ENCODE results near the gene CAVIN1. TPM values are rescaled to one million over a fixed set of nuclear protein-coding genes. Genes with fewer than 3 reads are reported as not detected.

CAVIN1 gene
- total and polyA plus RNA-seq, 2 experiments from 2014 or later = 18.1 to 35.7 TPM

- no peak overlapping the region for H2AFZ ChIP-seq
- ATAC-seq = peak; percentile 86
- Mint-ChIP-seq H3K4me1 (peaks cover 40% of the 10 kb centered on the region), H3K27ac (0 out of 2 replicates have a peak overlapping the region, but pooled peaks have one; percentile 22), H3K36me3 (ENCODE audit: low read depth) (no peaks in the 10 kb centered on the region; the same call in 2 of the 3 replicates), H3K27me3 (ENCODE audit: insufficient read depth, low read depth, poor library complexity) (peaks cover 12% of the 10 kb centered on the region), H3K4me3 (peak overlapping the region; percentile 24; the same call in 2 of the 3 replicates), H3K9me3 (no peaks in the 10 kb centered on the region)
- TF ChIP-seq ETS1 (IDR thresholded peaks at IDR 0.05) (peak; percentile 99), EZH2 (IDR thresholded peaks at IDR 0.05; ENCODE audit: low read depth, unreplicated experiment) (no peak), CREB1 (CRISPR knock-in tag; IDR thresholded peaks at IDR 0.05; ENCODE audit: low read depth) (peak; percentile 43; the same call in 1 of the 2 replicates), ZNF331 (CRISPR knock-in tag; IDR thresholded peaks at IDR 0.05; ENCODE audit: low read depth) (no peak), ZNF462 (CRISPR knock-in tag; IDR thresholded peaks at IDR 0.05) (no peak)
- no peaks in the 10 kb centered on the region for H3K27me3 ChIP-seq (ENCODE audit: insufficient read depth)
- H3K9me2 ChIP-seq (ENCODE audit: insufficient read depth) = no peaks in the 10 kb centered on the region
- peak overlapping the region; percentile 30; the same call in 1 of the 2 replicates for H3K4me3 ChIP-seq
- H3F3A ChIP-seq (replicated peaks; ENCODE audit: low read depth) = peaks cover 14% of the 10 kb centered on the region; the same call in 1 of the 2 replicates
- peaks cover 8% of the 10 kb centered on the region; the same call in 1 of the 2 replicates for H3K79me2 ChIP-seq (replicated peaks; ENCODE audit: insufficient read depth)
- H3K4me1 ChIP-seq (ENCODE audit: insufficient read depth) = peaks cover 30% of the 10 kb centered on the region
- no peaks in the 10 kb centered on the region for H3K36me3 ChIP-seq (ENCODE audit: insufficient read depth)
- peak overlapping the region; percentile 45 for H3K4me2 ChIP-seq
- peak overlapping the region; percentile 42; the same call in 1 of the 2 replicates for H3K27ac ChIP-seq (ENCODE audit: low read depth)
- DNase-seq (ENCODE audit: low spot score) = peak; percentile 91
- peaks cover 14% of the 10 kb centered on the region; the same call in 1 of the 2 replicates for H4K20me1 ChIP-seq (replicated peaks; ENCODE audit: insufficient read depth)
Observed at GRCh38 chr17:42407289-42407836, 15.7 kb downstream of the CAVIN1 start.

All from GM23338 (cell line).